Stimulated activated CD8-positive, alpha-beta memory T cell treated with anti-CD3 and anti-CD28 coated beads, Interleukin-15, amount 100 ng/mL, for 24 hours (primary cell): ENCODE data around the gene SLX4IP.
"Not testable (repeated sequence)": the region's sequence is repeated elsewhere in the genome, so short reads cannot be mapped to it uniquely, and the experiment has no call there.

Source experiments
- DNase-seq: peaks from one replicate; pipeline ENCODE4 v3.0.0-alpha.2; 2020; ENCODE audit warnings: low read depth

Gene SLX4IP

DNA sequence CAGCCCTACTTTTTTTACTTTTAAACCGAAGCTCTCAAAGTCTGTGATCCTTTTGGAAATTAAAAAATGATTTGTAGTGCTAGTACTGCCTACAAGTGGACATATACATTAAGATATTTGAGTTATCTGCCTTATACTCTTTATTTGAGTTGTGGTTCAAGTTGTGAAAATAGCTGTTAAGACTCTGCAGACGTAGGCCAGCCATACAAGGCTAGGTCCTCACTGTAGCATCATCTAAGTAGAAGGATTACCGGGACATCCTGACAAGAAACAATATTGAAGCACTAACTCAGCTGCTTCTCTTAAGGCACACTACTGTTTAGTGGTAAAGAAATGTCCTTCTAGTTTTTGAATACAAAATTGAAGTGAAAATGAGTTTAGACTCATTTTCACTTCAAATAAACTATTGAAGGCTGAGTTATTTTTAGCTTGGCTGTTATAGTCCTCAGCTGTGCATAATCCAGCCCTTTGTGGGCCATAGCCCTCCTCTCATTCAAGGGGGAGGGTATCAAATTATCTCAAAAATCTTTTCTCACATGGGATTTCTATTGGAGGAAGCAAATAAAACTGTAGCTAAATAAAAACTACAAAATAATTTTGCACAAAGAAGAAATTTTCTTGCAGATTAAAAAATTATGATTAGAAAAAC, 170.6 kb downstream of the SLX4IP start:
- no peak for DNase-seq

DNA sequence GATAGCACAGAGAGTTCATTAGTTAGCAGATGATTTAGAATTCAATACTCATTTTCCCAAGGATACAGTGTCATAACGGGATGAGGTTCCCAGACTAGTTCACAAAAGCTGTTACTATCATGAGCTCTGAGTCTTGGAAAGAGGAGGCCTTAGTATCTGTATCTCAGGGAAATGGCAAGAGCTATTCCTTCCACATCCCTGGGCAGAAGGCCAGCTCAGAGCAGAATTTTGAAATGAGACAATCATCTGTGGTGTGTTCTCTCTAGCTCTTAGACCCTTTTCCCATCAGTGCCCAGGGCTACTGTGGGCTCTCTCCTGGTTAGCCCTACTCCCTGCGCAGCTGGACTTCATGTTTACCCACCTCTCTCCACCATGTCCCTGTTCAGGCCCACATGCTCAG, 174.2 kb downstream of the SLX4IP start:
- DNase-seq = no peak

- DNase-seq = no peak
Observed at GRCh38 chr20:10609770-10610169, 174.7 kb downstream of the SLX4IP start.

DNA sequence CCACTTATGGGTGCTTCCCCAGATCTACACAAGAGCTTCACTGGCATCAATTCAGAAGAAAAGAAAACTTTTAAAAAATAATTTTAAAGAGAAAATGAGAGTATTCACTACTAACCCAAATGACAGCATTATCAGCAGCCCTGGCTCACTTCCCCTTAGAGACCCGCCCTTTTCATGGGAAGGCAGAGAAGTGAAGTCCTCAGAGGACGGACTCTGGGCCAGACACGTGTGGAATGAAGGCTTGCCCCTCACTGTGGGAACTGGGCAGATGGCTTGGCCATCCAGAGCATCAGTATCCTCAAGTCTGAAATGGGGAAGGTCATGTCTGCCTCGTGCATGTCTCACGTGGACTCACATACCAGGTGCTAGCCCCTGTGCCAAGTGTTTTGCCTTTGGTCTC, 175.1 kb downstream of the SLX4IP start:
- no peak for DNase-seq

DNA sequence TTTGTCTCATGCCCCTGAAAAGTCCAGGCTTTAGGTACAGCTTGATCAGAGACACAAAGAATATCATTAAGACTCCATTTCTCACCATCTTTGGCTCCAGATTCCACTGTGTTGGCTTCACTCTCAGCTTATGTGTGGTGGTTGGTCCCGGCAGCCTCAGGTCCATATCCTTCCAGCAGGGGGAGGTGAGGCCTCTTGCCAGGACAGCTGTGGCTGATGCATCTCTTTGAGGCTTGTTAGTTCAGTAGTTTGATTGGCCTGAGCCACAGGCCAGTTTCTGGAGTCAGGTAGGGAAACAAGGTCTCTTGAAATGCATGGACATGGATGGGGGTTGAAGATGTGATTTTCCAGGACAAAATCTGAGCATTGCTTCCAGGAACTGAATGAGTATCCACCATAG, 176.3 kb downstream of the SLX4IP start:
- DNase-seq = no peak

GRCh38 chr20:10613426-10613825, 178.3 kb downstream of the SLX4IP start:
- DNase-seq = not testable (repeated sequence)

- DNase-seq = no peak
Observed at GRCh38 chr20:10613911-10614310, 178.8 kb downstream of the SLX4IP start.

GRCh38 chr20:10616212-10616611, 181.1 kb downstream of the SLX4IP start:
- no peak for DNase-seq

DNA sequence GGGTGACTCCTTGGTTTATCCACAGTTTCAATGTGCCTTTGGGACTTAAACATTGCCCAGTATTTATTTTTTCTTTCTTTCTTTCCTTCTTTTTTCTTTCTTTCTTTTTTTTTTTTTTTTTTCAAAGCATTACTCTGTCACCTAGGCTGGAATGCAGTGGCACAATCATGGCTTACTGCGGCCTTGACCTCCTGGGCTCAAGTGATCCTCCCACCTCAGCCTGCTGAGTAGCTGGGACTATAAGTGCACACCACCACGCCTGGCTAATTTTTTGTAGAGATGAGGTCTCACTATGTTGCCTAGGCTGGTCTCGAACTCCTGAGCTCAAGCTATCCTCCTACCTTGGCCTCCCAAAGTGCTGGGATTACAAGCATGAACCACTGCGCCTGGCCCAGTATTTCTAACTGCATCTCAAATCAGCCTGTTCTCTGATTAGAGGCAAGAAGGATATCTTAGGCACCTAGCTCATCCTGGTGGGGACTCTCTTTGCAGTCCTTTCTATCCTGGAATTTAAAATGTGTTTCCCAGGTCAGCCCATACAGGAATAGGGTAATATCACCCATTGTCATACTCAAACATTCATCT, 182.5 kb downstream of the SLX4IP start:
- DNase-seq = not testable (repeated sequence)

GRCh38 chr20:10618611-10619245, 183.6 kb downstream of the SLX4IP start:
- no peak for DNase-seq

DNA sequence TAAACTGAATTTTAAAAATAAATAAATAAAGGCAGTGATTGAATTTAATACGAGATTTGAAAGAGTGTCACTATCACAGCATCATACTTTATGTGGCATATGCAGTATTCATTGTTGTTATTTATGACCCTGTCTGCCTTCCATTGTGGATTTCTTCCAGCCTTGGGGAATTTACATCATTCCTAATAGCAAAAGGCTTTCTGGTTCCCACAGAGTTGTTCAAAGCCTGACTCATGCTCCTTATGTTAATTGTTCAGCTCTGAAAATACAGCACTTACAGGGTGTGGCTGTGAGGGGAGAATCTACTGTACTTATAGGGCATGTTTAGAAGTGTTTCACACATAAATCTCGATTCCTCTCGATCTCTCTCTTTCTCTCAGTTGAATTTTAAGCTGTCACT, 184.3 kb downstream of the SLX4IP start:
- DNase-seq = no peak

DNA sequence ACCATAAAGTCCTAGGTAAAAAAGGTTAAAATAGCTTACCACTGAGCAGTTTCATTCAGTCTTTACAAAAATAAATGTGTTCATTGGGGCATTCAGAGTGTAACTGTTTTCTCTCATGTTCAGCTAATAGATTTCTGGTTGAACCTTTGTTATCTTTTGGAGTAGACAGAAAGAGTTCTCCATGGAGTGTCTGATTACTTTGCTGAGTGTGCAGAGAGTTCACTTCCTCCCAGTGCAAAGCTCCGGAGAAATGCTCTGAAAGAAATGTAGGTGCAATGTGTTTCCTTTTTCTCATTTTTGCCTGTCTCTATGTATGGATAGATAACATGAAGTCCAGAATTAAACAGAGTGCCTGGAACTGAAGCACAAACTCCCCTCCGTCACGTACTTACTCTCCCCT, 186.0 kb downstream of the SLX4IP start:
- DNase-seq = no peak

- no peak for DNase-seq
Observed at GRCh38 chr20:10622657-10623418, 187.7 kb downstream of the SLX4IP start.

DNA sequence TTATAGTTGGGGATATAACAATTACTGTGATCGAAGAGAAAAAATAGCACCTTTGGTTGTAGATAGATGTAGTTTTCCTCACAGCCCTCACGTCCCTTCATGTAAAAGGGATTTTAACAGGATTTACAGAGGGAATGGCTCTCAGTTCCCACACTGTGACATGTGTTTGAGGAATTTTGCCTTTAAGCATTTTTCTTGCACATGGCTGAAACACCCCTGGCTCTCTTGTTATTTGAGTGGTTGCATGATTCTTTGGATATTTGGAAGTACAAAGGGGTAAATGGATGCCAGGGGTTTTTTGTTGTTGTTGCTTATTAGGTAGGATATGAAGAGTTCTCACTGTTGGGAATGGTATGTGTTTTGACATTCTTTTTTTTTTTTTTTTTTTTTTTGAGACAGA, 190.5 kb downstream of the SLX4IP start:
- DNase-seq = no peak

DNA sequence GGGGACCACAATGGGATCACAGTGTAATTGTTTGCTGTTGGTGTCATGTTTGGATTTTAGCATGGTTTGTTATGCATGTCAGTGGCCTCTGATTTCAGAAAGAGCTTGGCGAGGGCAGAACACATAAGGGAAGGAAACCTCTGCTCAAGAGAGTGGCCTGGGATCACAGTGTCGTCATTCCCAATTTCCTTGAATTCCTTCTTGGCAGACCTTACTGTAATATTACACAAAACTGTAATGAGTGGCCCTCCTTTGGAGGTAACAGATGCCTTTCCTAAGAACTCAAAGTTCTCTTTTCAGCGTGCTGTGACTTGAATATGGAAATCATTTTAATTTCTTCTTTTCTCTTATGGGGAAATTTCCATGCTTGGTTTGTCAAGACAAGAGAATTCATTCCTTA, 191.8 kb downstream of the SLX4IP start:
- no peak for DNase-seq

GRCh38 chr20:10629946-10630650, 195.0 kb downstream of the SLX4IP start:
- DNase-seq = no peak

DNA sequence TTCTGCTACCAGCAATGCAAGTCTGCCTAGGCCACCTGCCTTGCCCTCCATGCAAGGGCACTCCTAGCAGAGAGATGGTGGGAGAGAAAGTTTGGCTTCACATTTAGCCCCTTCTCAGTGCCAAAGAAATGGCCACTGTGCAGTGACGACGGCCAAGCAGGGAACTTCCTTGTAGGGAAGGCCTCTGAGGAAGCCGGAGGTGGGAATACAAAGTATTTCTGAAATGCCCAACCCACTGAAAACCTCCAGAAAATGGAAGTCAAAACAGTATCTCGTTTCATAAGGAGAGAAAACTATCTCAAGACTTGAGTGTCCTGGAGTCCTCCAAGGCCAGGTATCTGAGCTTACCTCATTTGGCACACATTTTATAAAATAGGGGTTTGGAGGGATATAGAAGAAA, 196.0 kb downstream of the SLX4IP start:
- no peak for DNase-seq

DNA sequence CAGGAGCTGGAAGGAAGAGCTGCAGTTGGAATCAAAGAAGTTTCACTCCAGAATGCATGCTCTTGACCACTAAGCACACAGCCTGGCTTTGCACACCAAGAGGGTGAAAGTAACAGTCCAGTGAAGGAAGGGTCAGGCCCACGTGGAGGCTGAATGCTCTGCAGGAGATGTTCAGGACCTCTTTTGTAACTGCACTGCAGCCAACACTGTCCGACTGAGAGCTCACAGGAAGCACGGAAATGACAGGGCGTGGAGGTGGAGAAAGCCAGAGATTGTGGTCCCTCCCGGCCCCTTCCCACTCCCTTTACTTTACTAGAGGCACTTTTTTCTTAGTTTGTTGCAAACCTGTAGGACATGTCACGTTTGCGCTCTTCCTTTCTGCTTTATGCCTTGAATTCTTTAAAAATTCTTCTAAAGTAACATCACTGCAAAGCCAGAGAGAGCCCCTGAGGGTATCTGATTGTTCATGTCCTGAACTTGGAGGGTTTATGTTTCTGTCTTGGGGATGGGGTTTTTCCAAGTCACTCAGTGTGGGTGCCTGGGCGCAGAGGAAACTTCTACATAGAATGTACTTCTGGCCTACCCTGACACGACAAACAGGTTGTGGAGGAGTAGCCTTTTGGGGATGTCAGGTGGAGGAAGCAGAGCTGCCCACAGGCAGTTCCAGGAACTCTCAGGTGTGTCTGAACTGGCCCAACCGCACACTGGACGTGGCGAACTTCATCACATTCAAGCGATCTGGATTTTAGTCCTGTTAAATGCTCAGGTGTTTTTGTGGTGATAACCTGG, 197.8 kb downstream of the SLX4IP start:
- DNase-seq = no peak

GRCh38 chr20:10633718-10634117, 198.6 kb downstream of the SLX4IP start:
- DNase-seq = no peak

DNA sequence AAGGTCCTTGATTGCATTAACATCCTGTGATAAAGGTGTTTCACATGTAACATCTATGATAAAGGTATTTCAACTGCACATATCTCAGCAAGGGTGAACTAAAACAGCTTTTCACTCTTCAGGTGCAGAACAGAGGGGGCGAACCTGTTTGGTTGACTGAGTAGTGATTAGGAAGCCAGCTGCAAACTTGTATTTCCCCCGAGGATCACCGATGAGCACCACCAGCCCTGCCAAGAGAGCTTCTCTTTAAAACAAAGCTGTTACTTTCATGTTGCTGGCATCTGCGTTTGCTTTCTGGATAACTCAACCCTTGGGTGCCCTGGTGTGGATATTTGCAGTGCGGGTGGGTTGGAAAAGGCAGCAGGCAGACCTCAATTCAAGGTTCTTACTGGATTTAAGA, 199.1 kb downstream of the SLX4IP start:
- no peak for DNase-seq

GRCh38 chr20:10634683-10635411, 199.7 kb downstream of the SLX4IP start:
- no peak for DNase-seq
